Measurements from ENCODE around the gene NYAP1.

DNA sequence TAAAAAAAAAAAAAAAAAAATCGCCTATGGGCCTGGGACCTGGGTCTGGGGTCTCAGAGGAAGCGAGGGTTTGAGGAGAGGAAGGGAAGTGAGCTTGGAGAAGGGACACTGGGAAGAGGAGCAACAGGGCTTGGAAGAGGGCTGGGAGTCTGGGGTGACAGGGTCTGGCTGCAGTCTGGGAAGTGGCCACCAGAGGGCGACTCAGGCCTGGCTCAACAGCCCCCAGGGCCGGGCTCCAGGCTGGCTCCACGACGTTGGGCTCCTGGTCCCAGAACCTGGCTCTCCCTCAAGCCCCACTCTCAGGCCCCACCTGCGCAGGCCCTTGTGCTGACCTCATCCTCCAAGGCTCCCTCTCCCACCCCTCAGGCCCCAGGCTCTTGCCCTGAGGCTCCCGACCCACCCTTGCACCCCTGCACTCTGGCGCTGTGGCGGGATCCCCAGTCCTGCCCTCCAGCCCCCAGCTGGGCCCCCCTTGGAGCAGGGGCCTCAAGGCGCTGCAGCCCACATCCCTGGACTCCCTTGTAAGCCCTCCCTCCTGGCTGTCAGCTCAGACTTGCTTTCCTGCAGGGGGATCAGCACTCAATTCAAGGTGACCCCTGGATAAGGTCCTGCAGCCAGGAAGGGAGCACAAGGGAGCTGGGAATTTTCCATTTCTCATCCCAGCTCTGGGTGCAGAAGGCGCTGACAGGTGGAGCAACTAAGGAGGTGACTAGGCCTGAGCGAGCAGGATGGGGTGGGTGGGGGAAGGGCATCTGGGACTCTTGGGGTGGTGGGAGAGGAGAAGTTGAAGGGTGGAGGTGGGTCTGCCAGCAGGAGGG lies 14.3 kb upstream of the NYAP1 start:
- peak; percentile 97 for TF ChIP-seq CTCF (IDR thresholded peaks at IDR 0.05; ENCODE audit: borderline replicate concordance, extremely low read depth, low read length, poor library complexity, severe bottlenecking)
- TF ChIP-seq EZH2 (IDR thresholded peaks at IDR 0.05; ENCODE audit: borderline replicate concordance, low read depth, low read length, severe bottlenecking), result no peak
